Mucosa of stomach (tissue), 1 donor: ENCODE data around the gene ARID3A.
"Not testable (repeated sequence)": the region's sequence is repeated elsewhere in the genome, so short reads cannot be mapped to it uniquely, and the experiment has no call there.

Experiments used
- H3K27me3 ChIP-seq: one replicate; pipeline ENCODE4 v1.7.0; 2013; ENCODE audit warnings: mild to moderate bottlenecking, low read length; ENCODE audit not compliant: control insufficient read depth, insufficient read depth
- H3K36me3 ChIP-seq: one replicate; pipeline ENCODE4 v1.7.0; 2013; ENCODE audit warnings: low read length; ENCODE audit not compliant: control insufficient read depth, insufficient read depth
- H3K4me1 ChIP-seq: one replicate; pipeline ENCODE4 v1.7.0; 2013; ENCODE audit warnings: mild to moderate bottlenecking, low read length; ENCODE audit not compliant: control insufficient read depth, insufficient read depth
- H3K4me3 ChIP-seq: one replicate; pipeline ENCODE4 v1.7.0; 2013; ENCODE audit warnings: low read length
- H3K9ac ChIP-seq: one replicate; pipeline ENCODE4 v1.7.0; 2013; ENCODE audit warnings: mild to moderate bottlenecking, low read length, moderate library complexity
- H3K9me3 ChIP-seq: one replicate; pipeline ENCODE4 v1.7.0; 2013; ENCODE audit warnings: mild to moderate bottlenecking, low read length, moderate library complexity; ENCODE audit not compliant: control insufficient read depth
- donor health status: Pancreatic carcinoma.

The ARID3A gene

GRCh38 chr19:925526-926322 lies at the start of gene ARID3A:
ARID3A (plus strand) TSS chr19:926035; CDS start chr19:929529, 3,494 bp downstream.
- H3K27me3 ChIP-seq, result peaks cover 11% of the 10 kb centered on the region
- H3K36me3 ChIP-seq, result no peaks in the 10 kb centered on the region
- peak within 1 kb of the TSS; percentile 60 for H3K4me3 ChIP-seq
- H3K9ac ChIP-seq, result peak within 1 kb of the TSS; percentile 90
- no peaks in the 10 kb centered on the region for H3K9me3 ChIP-seq
- peaks cover 3% of the 10 kb centered on the region for H3K4me1 ChIP-seq

GRCh38 chr19:876089-876488 lies 49.7 kb upstream of the ARID3A start:
- Histone ChIP-seq H3K4me3 (no peak overlapping the region), H3K27me3 (no peaks in the 10 kb centered on the region), H3K4me1 (peaks cover 9% of the 10 kb centered on the region), H3K36me3 (peaks cover 3% of the 10 kb centered on the region), H3K9ac (no peak overlapping the region), H3K9me3 (no peaks in the 10 kb centered on the region)

DNA sequence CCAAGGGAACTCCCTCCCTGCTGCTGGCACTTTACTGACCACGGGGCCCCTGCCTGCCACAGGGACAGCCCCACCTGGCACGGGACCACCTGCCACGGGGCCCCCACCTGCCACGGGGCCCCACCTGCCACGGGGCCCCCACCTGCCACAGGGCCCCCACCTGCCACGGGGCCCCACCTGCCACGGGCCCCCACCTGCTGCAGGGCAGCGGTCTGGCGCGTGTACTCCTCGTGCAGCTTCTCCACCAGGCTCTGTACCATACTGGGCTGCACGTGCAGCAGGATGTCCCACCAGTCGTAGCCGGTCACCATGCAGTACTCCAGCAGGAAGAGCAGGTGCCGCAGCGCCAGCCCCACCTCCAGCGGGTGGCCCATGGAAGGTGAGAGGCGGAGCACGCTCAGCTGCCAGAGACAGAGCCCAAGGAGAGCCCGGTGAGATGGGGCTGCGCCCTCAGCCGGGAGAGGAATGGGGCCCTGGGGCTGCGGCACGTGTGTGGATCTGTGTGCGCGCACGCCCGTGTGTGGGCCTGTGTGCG lies 49.0 kb upstream of the ARID3A start:
- Histone ChIP-seq H3K36me3 (peaks cover 9% of the 10 kb centered on the region), H3K9ac (no peak overlapping the region), H3K27me3 (no peaks in the 10 kb centered on the region), H3K4me1 (peaks cover 8% of the 10 kb centered on the region), H3K9me3 (no peaks in the 10 kb centered on the region), H3K4me3 (no peak overlapping the region)

DNA sequence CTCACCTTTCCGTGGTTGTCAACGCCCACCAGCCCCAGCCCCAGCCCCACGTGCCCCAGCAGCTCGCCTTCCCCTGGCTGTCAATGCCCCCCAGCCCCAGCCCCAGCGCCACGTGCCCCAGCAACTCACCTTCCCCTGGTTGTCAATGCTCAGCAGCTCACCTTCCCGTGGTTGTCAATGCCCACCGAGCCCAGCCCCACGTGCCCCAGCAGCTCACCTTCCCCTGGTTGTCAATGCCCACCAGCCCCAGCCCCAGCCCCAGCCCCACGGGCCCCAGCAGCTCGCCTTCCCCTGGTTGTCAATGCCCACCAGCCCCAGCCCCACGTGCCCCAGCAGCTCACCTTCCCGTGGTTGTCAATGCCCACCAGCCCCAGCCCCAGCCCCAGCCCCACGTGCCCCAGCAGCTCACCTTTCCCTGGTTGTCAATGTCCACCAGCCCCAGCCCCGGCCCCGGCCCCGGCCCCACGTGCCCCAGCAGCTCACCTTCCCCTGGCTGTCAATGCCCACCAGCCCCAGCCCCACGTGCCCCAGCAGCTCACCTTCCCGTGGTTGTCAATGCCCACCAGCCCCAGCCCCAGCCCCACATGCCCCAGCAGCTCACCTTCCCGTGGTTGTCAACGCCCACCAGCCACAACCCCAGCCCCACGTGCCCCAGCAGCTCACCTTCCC lies 47.7 kb upstream of the ARID3A start:
- not testable (repeated sequence) for H3K9ac ChIP-seq, H3K27me3 ChIP-seq, H3K4me3 ChIP-seq, H3K9me3 ChIP-seq, H3K4me1 ChIP-seq
- peaks cover 17% of the 10 kb centered on the region for H3K36me3 ChIP-seq

DNA sequence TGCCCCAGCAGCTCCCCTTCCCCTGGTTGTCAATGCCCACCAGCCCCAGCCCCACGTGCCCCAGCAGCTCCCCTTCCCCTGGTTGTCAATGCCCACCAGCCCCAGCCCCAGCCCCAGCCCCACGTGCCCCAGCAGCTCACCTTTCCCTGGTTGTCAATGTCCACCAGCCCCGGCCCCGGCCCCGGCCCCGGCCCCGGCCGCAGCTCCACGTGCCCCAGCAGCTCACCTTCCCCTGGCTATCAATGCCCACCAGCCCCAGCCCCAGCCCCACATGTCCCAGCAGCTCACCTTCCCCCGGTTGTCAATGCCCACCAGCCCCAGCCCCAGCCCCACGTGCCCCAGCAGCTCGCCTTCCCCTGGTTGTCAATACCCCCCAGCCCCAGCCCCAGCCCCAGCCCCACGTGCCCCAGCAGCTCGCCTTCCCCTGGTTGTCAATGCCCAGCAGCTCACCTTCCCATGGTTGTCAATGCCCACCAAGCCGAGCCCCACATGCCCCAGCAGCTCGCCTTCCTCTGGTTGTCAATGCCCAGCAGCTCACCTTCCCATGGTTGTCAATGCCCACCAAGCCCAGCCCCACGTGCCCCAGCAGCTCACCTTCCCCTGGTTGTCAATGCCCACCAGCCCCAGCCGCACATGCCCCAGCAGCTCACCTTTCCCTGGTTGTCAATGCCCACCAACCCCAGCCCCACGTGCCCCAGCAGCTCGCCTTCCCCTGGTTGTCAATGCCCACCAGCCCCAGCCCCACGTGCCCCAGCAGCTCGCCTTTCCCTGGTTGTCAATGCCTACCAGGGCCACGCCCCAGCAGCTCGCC lies 46.9 kb upstream of the ARID3A start:
- not testable (repeated sequence) for H3K4me3 ChIP-seq, H3K4me1 ChIP-seq, H3K9ac ChIP-seq, H3K27me3 ChIP-seq, H3K9me3 ChIP-seq
- H3K36me3 ChIP-seq, result peaks cover 17% of the 10 kb centered on the region

GRCh38 chr19:879711-880438 lies 46.0 kb upstream of the ARID3A start:
- no peaks in the 10 kb centered on the region for H3K4me1 ChIP-seq
- H3K4me3 ChIP-seq, result no peak overlapping the region
- H3K36me3 ChIP-seq, result peaks cover 21% of the 10 kb centered on the region
- no peaks in the 10 kb centered on the region for H3K9me3 ChIP-seq
- no peak overlapping the region for H3K9ac ChIP-seq
- H3K27me3 ChIP-seq, result no peaks in the 10 kb centered on the region

GRCh38 chr19:881385-882071 lies 44.3 kb upstream of the ARID3A start:
- Histone ChIP-seq H3K36me3 (peaks cover 26% of the 10 kb centered on the region), H3K9ac (no peak overlapping the region), H3K4me1 (no peaks in the 10 kb centered on the region)

DNA sequence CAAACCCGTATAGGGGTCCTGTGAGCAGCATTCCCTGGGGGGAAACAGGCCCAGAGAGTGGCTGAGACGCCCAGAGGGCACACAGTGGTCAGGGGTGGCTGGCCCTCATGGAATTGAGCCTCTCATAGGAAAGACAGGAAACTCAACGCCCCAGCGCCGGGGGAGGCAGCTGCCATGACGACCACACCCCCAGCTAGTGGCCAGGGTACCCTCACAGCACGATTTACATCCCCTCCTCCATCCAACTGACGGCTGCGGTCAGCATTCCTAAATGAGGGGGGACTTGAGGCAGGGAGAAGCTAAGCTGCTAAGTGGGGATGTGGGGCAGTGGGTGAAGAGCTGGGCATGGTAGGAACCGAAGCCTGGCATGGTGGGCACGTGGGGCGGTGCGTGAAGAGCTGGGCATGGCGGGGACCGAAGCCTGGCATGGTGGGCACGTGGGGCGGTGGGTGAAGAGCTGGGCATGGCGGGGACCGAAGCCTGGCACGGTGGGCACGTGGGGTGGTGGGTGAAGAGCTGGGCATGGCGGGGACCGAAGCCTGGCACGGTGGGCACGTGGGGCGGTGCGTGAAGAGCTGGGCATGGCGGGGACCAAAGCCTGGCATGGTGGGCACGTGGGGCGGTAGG lies 42.9 kb upstream of the ARID3A start:
- Histone ChIP-seq H3K27me3 (no peaks in the 10 kb centered on the region), H3K9me3 (no peaks in the 10 kb centered on the region), H3K9ac (no peak overlapping the region), H3K36me3 (peaks cover 26% of the 10 kb centered on the region), H3K4me1 (no peaks in the 10 kb centered on the region), H3K4me3 (no peak overlapping the region)

More at GRCh38 chr19:881385-882071, 44.3 kb upstream of the ARID3A start:
- Histone ChIP-seq H3K4me3 (no peak overlapping the region), H3K9me3 (no peaks in the 10 kb centered on the region), H3K27me3 (no peaks in the 10 kb centered on the region)

DNA sequence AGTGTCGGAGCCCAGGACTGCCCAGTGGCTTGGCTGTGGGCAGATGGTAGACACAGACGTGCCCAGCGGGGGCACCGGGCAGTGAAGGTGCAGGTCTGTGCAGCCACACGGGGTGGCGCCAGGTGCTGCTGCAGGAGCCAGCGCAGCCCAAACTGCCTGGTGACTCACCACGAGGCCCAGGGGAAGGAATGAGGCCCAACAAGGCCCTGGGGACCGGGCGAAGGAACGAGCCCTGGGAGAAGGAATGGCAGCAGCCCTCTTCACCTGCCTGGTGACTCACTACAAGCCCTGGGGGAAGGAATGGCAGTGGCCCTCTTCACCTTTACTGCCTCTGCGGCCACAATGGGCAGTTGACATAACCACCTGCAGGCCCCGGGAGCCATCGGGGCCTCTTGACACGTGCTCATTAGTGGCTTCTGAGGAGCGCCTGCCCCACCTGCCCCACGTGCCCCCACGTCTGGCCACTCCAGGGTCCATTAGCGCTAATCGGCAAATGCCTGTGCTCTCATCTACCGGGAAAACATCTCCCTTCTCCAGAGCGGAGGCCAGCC lies 42.1 kb upstream of the ARID3A start:
- Histone ChIP-seq H3K36me3 (peaks cover 26% of the 10 kb centered on the region), H3K9me3 (no peaks in the 10 kb centered on the region), H3K4me3 (no peak overlapping the region), H3K4me1 (no peaks in the 10 kb centered on the region), H3K9ac (no peak overlapping the region), H3K27me3 (no peaks in the 10 kb centered on the region)

DNA sequence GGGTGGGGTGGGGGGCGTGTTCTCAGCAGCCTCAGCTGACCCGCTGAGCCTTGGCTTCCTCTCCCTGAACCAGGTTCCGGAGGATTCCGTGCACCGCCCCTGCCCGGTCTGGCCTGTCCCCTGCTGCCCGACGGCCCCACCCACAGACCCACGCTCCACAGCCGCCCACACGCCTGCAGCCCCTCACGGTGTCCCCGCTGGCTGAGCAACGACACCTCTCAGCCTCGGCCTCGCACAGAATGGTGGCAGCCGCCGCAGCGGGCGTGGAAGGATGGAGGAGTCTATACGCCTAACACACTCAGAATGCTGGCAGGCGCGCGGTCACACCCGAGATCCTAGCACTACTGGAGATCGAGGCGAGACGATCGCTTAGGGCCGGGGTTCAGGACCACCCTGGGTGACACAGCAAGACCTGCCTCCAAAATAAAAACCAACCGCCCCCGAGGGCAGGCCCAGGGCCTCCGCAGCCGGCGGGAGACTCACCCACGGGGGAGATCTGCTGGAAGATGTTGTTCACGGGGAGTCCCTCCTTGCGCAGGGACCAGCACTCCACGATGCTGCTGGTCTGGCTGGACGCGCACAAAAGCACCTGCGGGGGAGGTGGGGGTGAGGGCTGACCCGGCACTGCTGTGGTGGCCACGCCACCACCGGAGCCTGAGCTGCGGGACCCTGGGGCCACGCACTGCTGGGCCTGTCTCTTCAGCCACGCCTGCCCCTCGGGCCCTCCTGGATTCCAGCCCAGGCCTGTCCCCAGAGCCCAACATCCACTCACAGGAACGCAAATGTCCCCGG lies 41.2 kb upstream of the ARID3A start:
- peaks cover 26% of the 10 kb centered on the region for H3K36me3 ChIP-seq
- H3K4me3 ChIP-seq, result no peak overlapping the region

More for the DNA sequence above, 41.2 kb upstream of the ARID3A start:
- Histone ChIP-seq H3K9ac (no peak overlapping the region), H3K27me3 (no peaks in the 10 kb centered on the region), H3K9me3 (no peaks in the 10 kb centered on the region), H3K4me1 (no peaks in the 10 kb centered on the region)
